H9 (cell line): ENCODE results near the gene YKT6. TPM values are rescaled to one million over a fixed set of nuclear protein-coding genes. Genes with fewer than 3 reads are reported as not detected.

Experiments used
- DNase-seq: peaks from one replicate; pipeline ENCODE4 v3.0.0-alpha.2; 2017
- H2AFZ ChIP-seq: one replicate; pipeline ENCODE4 v1.6.1; 2013; ENCODE audit warnings: mild to moderate bottlenecking, low read length, control low read depth, moderate library complexity
- H2AK5ac ChIP-seq: 2 replicates; pipeline ENCODE4 v1.6.1; 2013; ENCODE audit warnings: low read length, control low read depth, mixed read lengths; ENCODE audit not compliant: insufficient read length
- H2BK120ac ChIP-seq: one replicate; pipeline ENCODE4 v1.6.1; 2013; ENCODE audit warnings: low read depth, mild to moderate bottlenecking, low read length, control low read depth, inconsistent platforms; ENCODE audit not compliant: poor library complexity, severe bottlenecking
- H2BK12ac ChIP-seq: 2 replicates; pipeline ENCODE4 v1.6.1; 2013; ENCODE audit warnings: low read length, control low read depth, mixed read lengths, low read depth; ENCODE audit not compliant: insufficient read length
- H2BK15ac ChIP-seq: 2 replicates; pipeline ENCODE4 v1.6.1; 2013; ENCODE audit warnings: low read depth, low read length, control low read depth
- H2BK20ac ChIP-seq: one replicate; pipeline ENCODE4 v1.6.1; 2013; ENCODE audit warnings: low read depth, mild to moderate bottlenecking, low read length, control low read depth, inconsistent platforms; ENCODE audit not compliant: poor library complexity, severe bottlenecking
- H2BK5ac ChIP-seq: 2 replicates; pipeline ENCODE4 v1.6.1; 2013; ENCODE audit warnings: low read length, control low read depth, mixed read lengths; ENCODE audit not compliant: insufficient read length
- H3K14ac ChIP-seq: 2 replicates; pipeline ENCODE4 v1.6.1; 2013; ENCODE audit warnings: low read length, control low read depth; ENCODE audit not compliant: insufficient read depth
- H3K18ac ChIP-seq: 2 replicates; pipeline ENCODE4 v1.6.1; 2013; ENCODE audit warnings: low read depth, mild to moderate bottlenecking, mixed read lengths, low read length, control low read depth; ENCODE audit not compliant: insufficient read length
- H3K23ac ChIP-seq: 2 replicates; pipeline ENCODE4 v1.6.1; 2013; ENCODE audit warnings: low read length, control low read depth, mixed read lengths, low read depth; ENCODE audit not compliant: insufficient read length
- H3K23me2 ChIP-seq: 2 replicates; pipeline ENCODE4 v1.6.1; 2013; ENCODE audit warnings: low read depth, mild to moderate bottlenecking, mixed read lengths, low read length, control low read depth; ENCODE audit not compliant: insufficient read length, poor library complexity, severe bottlenecking
- H3K27ac ChIP-seq: 2 replicates; pipeline ENCODE4 v1.5.1; 2013; ENCODE audit warnings: low read length, control low read depth, mixed read lengths, low read depth; ENCODE audit not compliant: insufficient read length
- H3K27me3 ChIP-seq: 2 replicates; pipeline ENCODE4 v1.6.1; 2013; ENCODE audit warnings: low read length, control low read depth, inconsistent platforms; ENCODE audit not compliant: insufficient read depth
- H3K4ac ChIP-seq: 2 replicates; pipeline ENCODE4 v1.6.1; 2013; ENCODE audit warnings: low read depth, mild to moderate bottlenecking, control low read depth, inconsistent platforms, low read length, moderate library complexity
- H3K4me1 ChIP-seq: 2 replicates; pipeline ENCODE4 v1.6.1; 2013; ENCODE audit warnings: low read length, control low read depth, inconsistent platforms; ENCODE audit not compliant: insufficient read depth
- H3K4me2 ChIP-seq: 2 replicates; pipeline ENCODE4 v1.6.1; 2013; ENCODE audit warnings: low read length, control low read depth, mixed read lengths; ENCODE audit not compliant: insufficient read length, insufficient read depth
- H3K56ac ChIP-seq: 2 replicates; pipeline ENCODE4 v1.6.1; 2013; ENCODE audit warnings: low read depth, mild to moderate bottlenecking, mixed read lengths, low read length, control low read depth; ENCODE audit not compliant: insufficient read length
- H3K79me1 ChIP-seq: 2 replicates; pipeline ENCODE4 v1.6.1; 2013; ENCODE audit warnings: low read depth, mild to moderate bottlenecking, moderate library complexity, low read length, control low read depth, inconsistent platforms; ENCODE audit not compliant: insufficient read depth, poor library complexity, severe bottlenecking
- H3K79me2 ChIP-seq: 2 replicates; pipeline ENCODE4 v1.6.1; 2013; ENCODE audit warnings: low read length, control low read depth, inconsistent platforms; ENCODE audit not compliant: insufficient read depth
- H3K9ac ChIP-seq: 2 replicates; pipeline ENCODE4 v1.6.1; 2013; ENCODE audit warnings: low read length, control low read depth, mixed read lengths; ENCODE audit not compliant: insufficient read length; ENCODE audit errors: extremely low read depth
- H3K9me3 ChIP-seq: one replicate; pipeline ENCODE4 v1.6.1; 2013; ENCODE audit warnings: low read depth, low read length, inconsistent platforms; ENCODE audit not compliant: control insufficient read depth
- H3T11ph ChIP-seq: one replicate; pipeline ENCODE4 v1.6.1; 2013; ENCODE audit warnings: mild to moderate bottlenecking, low read length, control low read depth, inconsistent platforms
- H4K20me1 ChIP-seq: one replicate; pipeline ENCODE4 v1.6.1; 2013; ENCODE audit not compliant: control insufficient read depth, insufficient read length, insufficient read depth
- H4K5ac ChIP-seq: 2 replicates; pipeline ENCODE4 v1.6.1; 2013; ENCODE audit warnings: low read depth, mild to moderate bottlenecking, mixed read lengths, low read length, control low read depth; ENCODE audit not compliant: insufficient read length
- H4K8ac ChIP-seq: replicated peaks from 2 replicates; pipeline ENCODE4 v1.6.1; 2013; ENCODE audit warnings: low read length, control low read depth, mixed read lengths, low read depth; ENCODE audit not compliant: insufficient read length
- H4K91ac ChIP-seq: 2 replicates; pipeline ENCODE4 v1.6.1; 2013; ENCODE audit warnings: low read depth, mild to moderate bottlenecking, moderate library complexity, mixed read lengths, low read length, control low read depth; ENCODE audit not compliant: insufficient read length
- H3K27ac Mint-ChIP-seq, 3 experiments: 2 replicates in 2 of 3; 3 replicates in 1 of 3; pipeline ENCODE4 v1.8.0; 2020 to 2021; ENCODE audit warnings: mixed read lengths in 3 of 3, mild to moderate bottlenecking in 1 of 3, moderate library complexity in 1 of 3
- H3K27me3 Mint-ChIP-seq: 2 replicates; pipeline ENCODE4 v1.8.0; 2021; ENCODE audit warnings: low read depth, mild to moderate bottlenecking, moderate library complexity, mixed read lengths
- H3K36me3 Mint-ChIP-seq, 3 experiments: 2 replicates in 2 of 3; 3 replicates in 1 of 3; pipeline ENCODE4 v1.8.0; 2020 to 2021; ENCODE audit warnings: low read depth in 3 of 3, mixed read lengths in 3 of 3; ENCODE audit not compliant: insufficient read depth in 1 of 3
- H3K4me1 Mint-ChIP-seq, 2 experiments: 2 replicates each; pipeline ENCODE4 v1.8.0; 2020; ENCODE audit warnings: mixed read lengths in 2 of 2
- H3K4me3 Mint-ChIP-seq, 2 experiments: 2 replicates in 1 of 2; 3 replicates in 1 of 2; pipeline ENCODE4 v1.8.0; 2020 to 2021; ENCODE audit warnings: mild to moderate bottlenecking in 2 of 2, mixed read lengths in 2 of 2, moderate library complexity in 1 of 2
- H3K9me3 Mint-ChIP-seq, 2 experiments: 2 replicates in 1 of 2; 3 replicates in 1 of 2; pipeline ENCODE4 v1.8.0; 2020; ENCODE audit warnings: mild to moderate bottlenecking in 2 of 2, mixed read lengths in 2 of 2, moderate library complexity in 1 of 2
- WGBS: extraction: QIAGEN DNeasy Blood & Tissue Kit; methylation state at CpG from one replicate; pipeline ENCODE4 v1.1.7; 2013; ENCODE audit warnings: missing lambda C conversion rate, low lambda C conversion rate, mixed read lengths; ENCODE audit not compliant: insufficient read length; ENCODE audit errors: extremely low coverage; 5-methylcytosine and 5-hydroxymethylcytosine counted together
- total RNA-seq: library from RNA; stranded (reverse); gene quantifications from 2 replicates; pipeline ENCODE4 v1.2.1, GENCODE V29; 2021
- TF ChIP-seq, protein P1 (sequence below): fragments of 200-600 bp; sonication (generic); conservative IDR thresholded peaks from 3 replicates; pipeline ENCODE4 v1.8.0; 2021; ENCODE audit warnings: antibody characterized with exemption, mild to moderate bottlenecking

The YKT6 gene
- total RNA-seq, 1 experiment from 2014 or later, result 104 TPM

DNA sequence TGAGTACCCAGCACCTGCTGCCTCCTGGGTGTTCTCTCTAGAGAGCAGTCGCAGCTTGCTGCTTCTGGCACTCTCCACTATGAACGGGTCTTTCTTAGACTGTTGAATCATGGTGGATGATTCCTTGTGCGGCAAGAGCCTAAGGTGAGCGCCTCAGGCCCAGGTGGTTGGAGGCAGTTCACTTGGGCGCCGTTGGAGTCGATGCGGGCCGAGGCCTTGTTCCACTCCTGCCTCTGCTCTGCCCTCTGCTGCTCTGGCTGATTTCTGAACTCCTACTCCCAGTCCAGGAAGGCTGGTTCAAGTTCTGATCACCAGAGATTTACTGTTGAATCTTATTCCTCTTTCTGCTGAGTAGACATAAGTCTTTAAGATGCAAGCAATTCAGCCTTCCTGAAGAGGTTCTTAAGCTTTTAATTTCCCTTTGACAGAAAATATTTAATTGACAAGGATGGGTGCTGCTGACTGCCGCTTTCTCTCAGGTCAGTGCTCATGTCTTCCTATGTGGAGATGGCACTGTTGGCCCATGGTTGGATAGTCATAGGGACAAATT is 10.4 kb downstream of the YKT6 start:
- Histone ChIP-seq H3K27me3 (no peaks in the 10 kb centered on the region), H3K4ac (no peak overlapping the region), H2AK5ac (no peak overlapping the region), H3K27ac (no peak overlapping the region), H2BK120ac (no peak overlapping the region), H3K79me1 (no peaks in the 10 kb centered on the region), H2BK15ac (no peak overlapping the region), H3T11ph (no peak overlapping the region), H3K9ac (no peak overlapping the region), H3K23me2 (no peaks in the 10 kb centered on the region), H4K20me1 (no peaks in the 10 kb centered on the region), H4K5ac (no peak overlapping the region), H2AFZ (no peak overlapping the region), H3K56ac (no peak overlapping the region), H4K91ac (no peak overlapping the region), H3K14ac (no peak overlapping the region), H3K79me2 (no peaks in the 10 kb centered on the region), H3K4me1 (no peaks in the 10 kb centered on the region), H3K4me2 (no peak overlapping the region), H3K23ac (no peak overlapping the region), H4K8ac (no peak overlapping the region), H3K18ac (no peak overlapping the region), H2BK20ac (no peak overlapping the region), H2BK5ac (no peak overlapping the region), H3K9me3 (no peaks in the 10 kb centered on the region), H2BK12ac (no peak overlapping the region)
- no peak overlapping the region for H3K4me3 Mint-ChIP-seq
- TF ChIP-seq, protein P1, sequence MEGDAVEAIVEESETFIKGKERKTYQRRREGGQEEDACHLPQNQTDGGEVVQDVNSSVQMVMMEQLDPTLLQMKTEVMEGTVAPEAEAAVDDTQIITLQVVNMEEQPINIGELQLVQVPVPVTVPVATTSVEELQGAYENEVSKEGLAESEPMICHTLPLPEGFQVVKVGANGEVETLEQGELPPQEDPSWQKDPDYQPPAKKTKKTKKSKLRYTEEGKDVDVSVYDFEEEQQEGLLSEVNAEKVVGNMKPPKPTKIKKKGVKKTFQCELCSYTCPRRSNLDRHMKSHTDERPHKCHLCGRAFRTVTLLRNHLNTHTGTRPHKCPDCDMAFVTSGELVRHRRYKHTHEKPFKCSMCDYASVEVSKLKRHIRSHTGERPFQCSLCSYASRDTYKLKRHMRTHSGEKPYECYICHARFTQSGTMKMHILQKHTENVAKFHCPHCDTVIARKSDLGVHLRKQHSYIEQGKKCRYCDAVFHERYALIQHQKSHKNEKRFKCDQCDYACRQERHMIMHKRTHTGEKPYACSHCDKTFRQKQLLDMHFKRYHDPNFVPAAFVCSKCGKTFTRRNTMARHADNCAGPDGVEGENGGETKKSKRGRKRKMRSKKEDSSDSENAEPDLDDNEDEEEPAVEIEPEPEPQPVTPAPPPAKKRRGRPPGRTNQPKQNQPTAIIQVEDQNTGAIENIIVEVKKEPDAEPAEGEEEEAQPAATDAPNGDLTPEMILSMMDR, result no peak
- H3K4me1 Mint-ChIP-seq, result peaks cover 10 to 26% of the 10 kb centered on the region in 2 experiments
- WGBS, result no CpG with 5 or more reads among the region's 10 CpGs
- no peak for DNase-seq
- peak overlapping the region in 1 of 3 experiments; percentile 47; a peak in 1 of 7 replicates for H3K27ac Mint-ChIP-seq
- H3K9me3 Mint-ChIP-seq, result no peaks in the 10 kb centered on the region
- no peaks in the 10 kb centered on the region for H3K27me3 Mint-ChIP-seq
- H3K36me3 Mint-ChIP-seq, result peaks cover 34 to 61% (median 59%) of the 10 kb centered on the region in 3 experiments
